Erythroblast (primary cell): ENCODE measurements around the gene URAD.
A peak's percentile ranks its signal among the peaks of the same experiment; 100 is the strongest.
"Not testable (repeated sequence)": the region's sequence is repeated elsewhere in the genome, so short reads cannot be mapped to it uniquely, and the experiment has no call there.

Experiments
- DNase-seq, 2 experiments: peaks; one replicate each; lab custom pipeline; 2025; lab: John Stamatoyannopoulos, UW
- GATA1 ChIP-seq: IDR thresholded peaks from 2 replicates; pipeline ENCODE4 v1.6.1; 2011; ENCODE audit warnings: low read depth, mild to moderate bottlenecking, control low read depth, low read length, moderate library complexity
- POLR2A ChIP-seq: IDR thresholded peaks from 2 replicates; pipeline ENCODE4 v1.6.1; 2011; ENCODE audit warnings: mild to moderate bottlenecking, low read length

The URAD gene

DNA sequence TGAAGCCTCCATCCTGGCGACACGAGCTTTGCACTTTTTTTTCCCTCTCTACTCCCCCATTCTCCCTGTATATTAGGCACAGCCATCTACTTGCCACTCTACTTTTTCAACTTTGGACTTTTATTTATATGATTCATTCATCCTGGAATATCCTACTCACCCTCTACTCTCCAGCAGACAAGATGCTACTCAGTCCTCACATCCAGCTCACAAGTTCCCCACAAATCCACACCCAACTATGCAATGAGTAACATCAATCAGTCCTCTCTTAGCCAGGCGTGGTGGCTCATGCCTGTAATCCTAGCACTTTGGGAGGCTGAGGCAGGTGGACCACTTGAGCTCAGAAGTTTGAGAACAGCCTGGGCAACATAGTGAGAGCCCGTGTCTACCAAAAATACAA lies 23.9 kb upstream of the URAD start:
- no peak for TF ChIP-seq POLR2A
- no peak for TF ChIP-seq GATA1
- DNase-seq: no peak

DNA sequence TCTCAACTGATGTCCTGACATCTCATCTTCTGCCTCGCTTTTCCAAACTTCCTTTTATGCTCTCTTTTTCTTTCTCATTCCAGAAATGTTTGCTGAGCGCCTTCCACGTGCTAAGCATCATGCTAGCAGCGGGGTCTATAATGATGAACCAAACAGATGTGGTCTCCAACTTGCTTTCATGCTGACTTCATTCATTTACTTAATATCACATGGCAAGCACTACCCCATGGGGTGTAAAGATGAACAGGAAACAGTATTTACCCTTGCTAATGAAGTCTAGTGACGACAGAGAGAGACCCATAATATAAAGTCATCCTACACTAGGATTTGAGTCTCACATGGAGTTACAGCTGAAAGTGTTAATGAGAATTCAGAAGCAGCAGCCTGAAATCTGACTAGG lies 21.6 kb upstream of the URAD start:
- no peak for DNase-seq
- TF ChIP-seq GATA1 (no peak), POLR2A (no peak)

DNA sequence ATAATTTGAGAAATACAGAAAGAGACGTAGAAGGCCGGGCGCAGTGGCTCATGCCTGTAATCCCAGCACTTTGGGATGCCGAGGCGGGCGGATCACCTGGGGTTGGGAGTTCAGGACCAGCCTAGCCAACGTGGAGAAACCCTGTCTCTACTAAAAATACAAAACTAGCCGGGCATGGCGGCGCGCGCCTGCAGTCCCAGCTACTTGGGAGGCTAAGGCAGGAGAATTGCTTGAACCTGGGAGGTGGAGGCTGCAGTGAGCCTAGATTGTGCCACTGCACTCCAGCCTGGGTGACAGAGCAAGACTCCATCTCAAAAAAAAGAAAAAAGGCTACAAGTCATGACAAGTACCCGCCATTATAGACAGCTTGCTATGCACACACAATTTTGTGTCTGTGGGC lies 16.5 kb upstream of the URAD start:
- not testable (repeated sequence) for DNase-seq

DNA sequence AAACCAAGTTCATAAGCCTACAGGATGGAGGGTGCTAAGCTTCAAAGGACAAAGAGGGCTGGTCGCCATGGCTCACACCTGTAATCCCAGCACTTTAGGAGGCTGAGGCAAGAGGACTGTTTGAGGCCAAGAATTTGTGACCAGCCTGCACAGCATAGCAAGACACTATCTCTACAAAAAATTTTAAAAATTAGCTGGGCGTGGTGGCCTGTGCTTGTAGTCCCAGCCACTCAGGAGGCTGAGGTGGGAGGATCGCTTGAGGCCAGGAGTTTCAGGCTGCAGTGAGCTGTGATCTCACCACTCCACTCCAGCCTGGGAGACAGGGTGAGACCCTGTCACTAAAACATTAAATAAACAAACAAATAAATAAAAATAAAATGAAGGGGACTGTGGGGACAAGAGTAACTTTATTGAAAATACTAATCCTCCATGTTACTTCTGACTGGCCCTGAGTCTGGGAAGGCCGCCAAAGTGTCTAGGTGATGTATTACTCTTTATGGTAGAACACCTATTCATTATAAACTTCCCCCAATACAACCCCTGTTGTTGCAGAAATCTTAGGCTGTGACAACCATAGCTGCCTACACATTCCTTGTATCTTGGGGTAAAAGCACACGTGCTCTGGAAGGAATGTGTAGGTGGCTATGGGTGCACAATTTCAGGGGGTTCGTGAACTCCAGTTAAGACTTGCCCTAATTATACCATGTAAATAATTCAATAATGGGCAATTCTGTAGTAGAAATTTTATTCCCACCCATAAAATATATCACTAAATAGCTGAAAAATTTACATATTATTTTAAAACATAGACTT lies 14.6 kb upstream of the URAD start:
- no peak for DNase-seq
- TF ChIP-seq POLR2A (no peak), GATA1 (no peak)

DNA sequence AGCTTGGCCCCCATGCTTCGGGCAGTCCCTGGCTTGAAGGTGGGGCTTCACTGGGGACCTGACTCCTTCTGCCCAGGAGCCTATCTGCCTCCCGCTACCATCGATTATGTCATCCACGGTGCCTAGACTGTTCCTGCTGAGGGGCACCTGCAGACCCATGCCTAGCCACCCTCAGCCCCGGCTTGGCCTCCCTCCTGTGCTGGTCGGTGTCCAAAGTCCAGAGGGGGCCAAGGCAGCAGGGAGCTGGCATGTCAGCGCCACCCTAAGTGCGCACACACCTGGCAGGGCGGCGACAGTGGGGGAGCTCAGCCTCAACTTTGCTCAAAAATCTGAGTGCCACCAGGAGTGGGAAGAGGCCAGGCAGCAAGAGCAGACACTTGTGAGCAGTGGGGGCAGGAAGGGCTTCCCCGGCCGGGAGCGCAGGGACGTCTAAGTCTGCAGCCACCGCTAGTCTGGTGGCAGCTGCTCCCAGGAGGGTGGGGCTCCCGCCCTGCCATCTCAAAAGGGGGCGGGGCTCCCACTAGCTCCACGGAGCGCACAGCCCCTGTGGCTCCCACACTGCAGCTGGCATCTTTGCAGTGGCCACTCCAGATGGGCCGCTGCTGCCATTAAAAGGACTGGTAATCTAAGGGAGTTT lies 13.5 kb upstream of the URAD start:
- DNase-seq: no peak
- TF ChIP-seq POLR2A (no peak), GATA1 (no peak)

DNA sequence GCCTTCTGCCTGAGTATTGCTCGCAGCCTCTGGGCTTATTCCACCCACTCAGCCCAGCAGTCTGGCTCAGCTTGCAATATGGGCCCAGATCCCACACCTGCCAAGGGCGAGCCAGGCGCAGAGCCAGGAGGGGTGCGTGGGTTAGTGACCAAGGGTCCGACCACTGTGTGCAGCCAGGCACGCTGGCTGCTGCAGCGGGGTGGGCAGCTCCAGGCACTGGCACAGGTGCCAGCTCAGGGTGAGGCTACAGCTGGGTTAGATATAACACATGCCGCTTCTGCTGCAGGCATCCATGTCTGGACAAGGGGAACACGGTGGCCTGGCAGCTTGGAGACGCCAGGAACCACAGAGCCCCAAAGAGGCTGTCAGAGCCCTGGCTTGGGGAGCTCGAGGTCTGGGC lies 12.6 kb upstream of the URAD start:
- TF ChIP-seq GATA1 (no peak), POLR2A (no peak)
- DNase-seq: no peak

DNA sequence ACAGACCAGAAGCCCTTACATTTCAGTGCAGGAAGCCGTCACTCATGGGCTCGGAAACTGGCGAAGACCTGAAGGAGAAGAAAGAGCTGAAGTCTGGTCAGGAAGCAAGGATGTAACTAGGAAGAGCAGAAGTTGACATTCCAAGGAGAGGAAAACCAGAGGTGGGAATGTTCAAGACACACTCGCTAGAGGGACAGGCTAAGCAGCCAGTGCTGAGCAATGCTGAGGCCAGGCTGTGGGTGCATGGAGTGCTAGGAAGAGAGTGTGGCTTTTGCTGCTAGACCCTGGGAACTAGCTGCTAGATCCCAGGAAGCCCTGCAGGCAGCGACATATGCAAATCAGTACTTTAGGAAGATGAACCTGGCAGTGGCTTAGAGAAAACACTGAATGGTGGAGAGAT lies 12.1 kb upstream of the URAD start:
- no peak for TF ChIP-seq POLR2A
- TF ChIP-seq GATA1: no peak
- DNase-seq: no peak

DNA sequence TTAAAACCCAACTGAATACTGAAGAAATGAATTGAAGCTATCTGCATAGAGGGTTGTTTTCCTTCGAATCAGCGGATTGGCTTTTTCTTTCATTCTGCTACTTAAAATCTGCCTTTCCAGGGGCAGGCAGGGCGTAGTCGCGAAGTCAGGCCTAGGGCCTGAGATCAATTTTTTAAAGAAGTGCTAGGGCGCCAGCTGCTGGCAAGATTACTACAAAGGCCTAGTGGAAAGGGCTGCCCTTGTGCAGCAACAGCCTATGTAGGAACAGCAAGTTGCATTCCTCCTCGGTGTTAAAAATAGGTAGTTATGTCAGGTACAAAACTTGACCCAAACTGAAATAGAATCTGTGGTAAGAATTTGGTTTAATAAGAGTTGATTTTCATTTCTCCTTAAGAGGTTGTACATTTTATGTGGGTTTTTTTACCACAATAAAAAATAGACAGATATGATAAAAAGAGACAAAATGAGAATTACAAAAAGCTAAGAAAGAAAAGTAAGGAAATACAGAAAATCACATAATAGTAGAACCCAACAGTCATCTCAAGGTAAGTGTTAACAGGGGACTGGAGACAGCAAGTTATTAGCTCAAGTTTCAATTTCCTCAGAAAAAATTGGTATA lies 9.5 kb upstream of the URAD start:
- TF ChIP-seq POLR2A (no peak), GATA1 (no peak)
- DNase-seq: peak; percentile 58 to 66

DNA sequence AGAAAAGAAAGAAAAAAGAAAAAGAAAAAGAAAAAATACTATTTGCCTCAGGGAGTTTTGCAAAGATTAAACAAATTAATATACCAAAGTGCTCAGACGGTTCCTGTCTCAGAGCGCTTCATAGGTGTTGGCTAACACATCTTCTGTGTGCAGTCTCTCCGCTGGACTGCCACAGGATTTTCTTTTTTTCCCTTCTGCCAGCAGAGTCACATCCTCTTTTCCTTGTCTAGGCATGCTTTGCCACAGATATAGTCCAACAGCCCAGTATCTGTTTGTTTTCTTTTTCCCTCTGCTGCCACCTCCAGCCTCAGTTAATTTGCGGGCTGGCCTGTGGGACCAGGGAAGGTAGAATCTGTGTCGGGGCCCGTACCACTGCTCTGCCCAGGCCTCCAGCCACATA lies 3.4 kb upstream of the URAD start:
- TF ChIP-seq POLR2A (no peak), GATA1 (no peak)
- DNase-seq: no peak

DNA sequence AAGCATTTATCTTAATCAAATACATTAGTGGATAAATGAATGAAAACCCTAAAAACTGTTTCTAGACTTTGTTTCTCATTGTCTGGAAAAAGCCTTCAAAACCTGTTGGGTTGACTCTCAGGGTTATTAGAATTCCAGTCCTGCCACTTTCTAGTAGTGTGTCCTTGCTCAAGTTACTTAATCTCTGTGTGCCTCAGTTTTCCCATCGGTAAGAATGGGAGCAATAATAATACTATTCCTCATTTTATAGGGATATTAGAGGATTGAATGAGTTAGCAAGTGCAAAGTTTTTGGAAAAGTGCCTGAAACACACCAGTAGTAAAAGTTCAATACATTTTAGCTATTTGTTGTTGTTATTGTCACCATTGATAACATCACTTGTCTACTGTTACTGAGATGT lies 2.9 kb downstream of the URAD start:
- TF ChIP-seq GATA1 (no peak), POLR2A (no peak)
- DNase-seq: no peak

DNA sequence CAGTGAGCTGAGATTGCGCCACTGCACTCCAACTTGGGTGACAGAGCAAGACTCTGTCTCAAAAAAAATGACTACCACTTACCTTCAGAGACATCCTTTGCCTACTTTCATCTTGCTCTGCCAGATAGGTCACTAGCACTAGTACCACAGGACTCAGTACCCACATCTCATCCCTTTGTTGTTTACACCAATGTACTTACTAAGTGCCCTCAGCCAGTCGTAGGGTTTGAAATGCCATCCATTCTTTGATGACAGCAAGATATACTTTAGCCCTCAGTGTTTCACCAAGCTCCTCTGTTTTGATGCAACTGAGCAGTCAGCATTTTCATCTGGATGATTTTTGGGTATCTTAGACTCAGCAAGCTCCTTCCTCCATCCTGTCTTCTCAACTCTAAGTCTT lies 6.1 kb downstream of the URAD start:
- no peak for TF ChIP-seq GATA1
- TF ChIP-seq POLR2A: no peak
- no peak for DNase-seq

DNA sequence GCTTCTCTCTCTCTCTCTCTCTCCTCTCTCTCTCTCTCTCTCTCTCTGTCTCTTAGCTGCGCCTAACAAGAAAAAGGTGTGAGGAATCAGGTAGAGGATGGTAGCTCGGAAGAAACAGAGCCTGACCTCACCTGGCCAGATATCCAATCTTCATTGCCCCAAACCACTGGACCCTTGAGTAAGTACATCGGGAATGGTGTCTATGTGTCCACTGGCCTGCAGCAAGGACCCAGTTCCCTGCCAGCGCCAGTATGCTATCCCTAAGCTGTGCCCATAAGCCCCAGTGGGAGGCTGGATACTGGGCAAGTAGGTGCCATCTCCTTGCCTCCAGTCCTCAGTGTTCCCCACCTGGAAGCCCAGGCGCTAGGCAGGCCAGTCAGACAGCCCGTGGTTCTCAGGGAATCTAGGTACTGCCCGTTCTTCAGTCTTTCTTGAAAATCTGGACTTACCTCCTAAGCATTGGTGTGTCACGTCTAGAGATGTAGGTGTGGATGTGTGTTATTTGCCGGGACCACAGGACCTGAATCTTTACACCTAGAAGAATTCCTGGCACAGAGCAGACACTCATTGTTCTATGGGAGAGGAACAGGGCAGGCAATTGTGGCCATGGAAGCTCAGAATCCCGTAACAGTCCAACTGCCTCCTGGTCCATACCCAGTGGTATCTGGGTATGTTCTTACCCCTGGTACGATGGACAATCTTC lies 7.3 kb downstream of the URAD start:
- no peak for DNase-seq
- TF ChIP-seq GATA1: no peak
- TF ChIP-seq POLR2A: no peak

DNA sequence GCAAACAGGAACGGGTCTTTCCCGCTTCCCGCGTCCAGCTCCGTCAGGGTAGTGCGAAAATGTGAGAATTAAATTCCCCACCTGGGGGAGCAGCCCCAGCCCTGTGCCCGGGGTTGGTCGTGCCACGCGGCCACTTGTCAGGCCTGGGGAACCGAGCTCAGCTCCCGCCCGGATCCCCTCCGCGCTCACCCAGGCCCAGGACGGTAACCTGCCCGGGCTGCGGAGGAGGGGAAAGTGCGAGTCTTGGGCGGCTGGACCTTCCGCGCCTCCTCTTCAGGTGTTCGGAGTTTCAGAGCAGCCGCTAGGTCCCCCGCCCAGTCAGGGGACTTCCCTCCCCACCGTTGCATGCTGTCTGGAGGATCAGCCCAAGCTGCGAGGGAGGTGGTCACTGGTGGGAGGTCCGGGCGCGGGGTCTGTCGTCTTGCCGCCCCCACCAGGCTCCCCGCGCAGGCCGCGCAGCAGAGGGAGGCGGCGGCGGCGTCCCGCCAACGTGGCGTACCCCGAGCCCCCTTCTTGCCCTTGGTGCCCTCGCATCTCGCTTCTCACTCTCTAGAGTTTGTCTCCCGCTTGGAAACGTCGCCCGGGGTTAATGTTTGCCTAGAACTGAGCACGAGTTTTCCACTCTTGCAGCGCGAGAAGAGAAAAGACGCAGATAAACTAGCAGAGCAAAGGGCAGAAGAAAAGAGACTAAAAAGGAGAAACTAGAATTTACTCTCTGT lies 8.1 kb downstream of the URAD start:
- DNase-seq: no peak

More for the DNA sequence above, 8.1 kb downstream of the URAD start:
- TF ChIP-seq POLR2A: no peak
- no peak for TF ChIP-seq GATA1
